ENCODE results near the gene HOXB9. TPM values are rescaled to one million over a fixed set of nuclear protein-coding genes. Genes with fewer than 3 reads are reported as not detected.

The HOXB9 gene
- total and polyA plus RNA-seq, 2 donors from 2014 or later, result 29.2 to 45.8 TPM

- intact Hi-C loops (cut with DNase I), result no loop called here
- Histone ChIP-seq H3K27ac (ENCODE audit: low read depth in 2 of 2, low read length in 2 of 2) (peak overlapping the region; percentile 90 to 94), H3K9ac (ENCODE audit: low read length in 3 of 3) (peak overlapping the region; percentile 43 to 79 (median 77)), H3K27me3 (ENCODE audit: control insufficient read depth, insufficient read depth, low read length) (no peaks in the 10 kb centered on the region), H3K4me1 (ENCODE audit: control insufficient read depth in 2 of 3, insufficient read depth in 2 of 3, low read depth in 1 of 3, low read length in 3 of 3) (peaks cover 0 to 15% (median 9%) of the 10 kb centered on the region in 3 donors), H3K9me3 (ENCODE audit: control insufficient read depth in 2 of 3, insufficient read depth in 1 of 3, low read length in 3 of 3) (no peaks in the 10 kb centered on the region), H3K36me3 (ENCODE audit: control insufficient read depth in 2 of 3, insufficient read depth in 3 of 3, low read length in 3 of 3) (no peaks in the 10 kb centered on the region), H3K4me3 (ENCODE audit: low read length in 3 of 3) (peak overlapping the region; percentile 68 to 98 (median 72))
- peak in 1 of 5 donors; percentile 62 for DNase-seq
- TF ChIP-seq, protein P1, sequence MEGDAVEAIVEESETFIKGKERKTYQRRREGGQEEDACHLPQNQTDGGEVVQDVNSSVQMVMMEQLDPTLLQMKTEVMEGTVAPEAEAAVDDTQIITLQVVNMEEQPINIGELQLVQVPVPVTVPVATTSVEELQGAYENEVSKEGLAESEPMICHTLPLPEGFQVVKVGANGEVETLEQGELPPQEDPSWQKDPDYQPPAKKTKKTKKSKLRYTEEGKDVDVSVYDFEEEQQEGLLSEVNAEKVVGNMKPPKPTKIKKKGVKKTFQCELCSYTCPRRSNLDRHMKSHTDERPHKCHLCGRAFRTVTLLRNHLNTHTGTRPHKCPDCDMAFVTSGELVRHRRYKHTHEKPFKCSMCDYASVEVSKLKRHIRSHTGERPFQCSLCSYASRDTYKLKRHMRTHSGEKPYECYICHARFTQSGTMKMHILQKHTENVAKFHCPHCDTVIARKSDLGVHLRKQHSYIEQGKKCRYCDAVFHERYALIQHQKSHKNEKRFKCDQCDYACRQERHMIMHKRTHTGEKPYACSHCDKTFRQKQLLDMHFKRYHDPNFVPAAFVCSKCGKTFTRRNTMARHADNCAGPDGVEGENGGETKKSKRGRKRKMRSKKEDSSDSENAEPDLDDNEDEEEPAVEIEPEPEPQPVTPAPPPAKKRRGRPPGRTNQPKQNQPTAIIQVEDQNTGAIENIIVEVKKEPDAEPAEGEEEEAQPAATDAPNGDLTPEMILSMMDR (IDR thresholded peaks at IDR 0.05; ENCODE audit: borderline replicate concordance, extremely low read depth, insufficient read depth), result no peak
- FAIRE-seq, result no peak
Observed at GRCh38 chr17:48601207-48601538, 25.0 kb downstream of the HOXB9 start.

DNA sequence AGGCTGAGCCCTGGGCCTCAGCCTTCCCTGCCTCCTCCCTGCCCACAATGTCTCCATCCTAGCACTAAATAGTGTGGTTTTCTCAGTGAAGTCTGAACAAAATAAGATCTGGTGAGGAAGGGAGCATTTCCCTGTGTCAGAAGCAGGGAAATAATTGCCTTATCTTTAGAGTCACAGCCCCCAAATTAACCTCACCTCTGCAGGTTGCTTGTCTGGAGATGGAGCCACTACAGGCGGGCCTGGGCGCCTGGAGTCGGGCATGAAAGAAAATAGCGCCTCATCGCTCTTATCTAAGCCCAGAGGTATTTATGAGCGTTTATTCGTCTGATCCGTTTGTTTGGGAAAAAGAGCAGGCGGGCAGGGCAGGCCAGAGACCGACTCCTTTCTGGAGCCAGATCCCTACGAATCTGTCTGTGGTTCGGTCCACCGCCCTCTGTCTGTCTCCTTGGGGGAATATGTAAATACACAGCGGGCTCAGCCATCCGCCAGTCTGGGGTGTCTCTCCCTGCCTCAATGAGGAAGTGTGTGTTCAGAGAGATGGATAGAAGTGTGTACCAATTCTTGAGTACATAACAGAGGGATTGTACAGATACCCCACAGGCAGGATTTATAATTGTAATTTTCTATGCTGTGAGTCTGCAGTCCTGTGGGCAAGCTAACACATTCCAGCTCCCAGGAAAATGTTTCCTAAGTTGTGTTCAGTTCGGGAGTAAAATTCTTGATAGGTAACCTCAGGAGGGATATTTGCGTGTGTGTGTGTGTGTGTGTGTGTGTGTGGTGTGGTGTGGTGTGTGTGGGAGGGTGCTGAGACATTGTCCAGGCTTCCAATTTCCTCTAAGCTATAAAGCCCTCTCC, 25.7 kb downstream of the HOXB9 start:
- no peak for FAIRE-seq
- peak overlapping the region in 2 of 3 donors; percentile 77 to 79 for H3K9ac ChIP-seq (ENCODE audit: low read length in 3 of 3)
- no peaks in the 10 kb centered on the region for H3K9me3 ChIP-seq (ENCODE audit: control insufficient read depth in 2 of 3, insufficient read depth in 1 of 3, low read length in 3 of 3)
- intact Hi-C loops (cut with DNase I), result no loop called here
- H3K27me3 ChIP-seq (ENCODE audit: control insufficient read depth, insufficient read depth, low read length), result no peaks in the 10 kb centered on the region
- H3K4me3 ChIP-seq (ENCODE audit: low read length in 3 of 3), result peak overlapping the region; percentile 3 to 98 (median 72)
- TF ChIP-seq, protein P1 (IDR thresholded peaks at IDR 0.05; ENCODE audit: borderline replicate concordance, extremely low read depth, insufficient read depth), result no peak
- peak in 3 of 5 donors; percentile 67 to 75 (median 74) for DNase-seq
- H3K4me1 ChIP-seq (ENCODE audit: control insufficient read depth in 2 of 3, insufficient read depth in 2 of 3, low read depth in 1 of 3, low read length in 3 of 3), result peaks cover 0 to 15% (median 9%) of the 10 kb centered on the region in 3 donors
- peak overlapping the region; percentile 90 to 94 for H3K27ac ChIP-seq (ENCODE audit: low read depth in 2 of 2, low read length in 2 of 2)
- H3K36me3 ChIP-seq (ENCODE audit: control insufficient read depth in 2 of 3, insufficient read depth in 3 of 3, low read length in 3 of 3), result peaks cover 0 to 6% (median 0%) of the 10 kb centered on the region in 3 donors

DNA sequence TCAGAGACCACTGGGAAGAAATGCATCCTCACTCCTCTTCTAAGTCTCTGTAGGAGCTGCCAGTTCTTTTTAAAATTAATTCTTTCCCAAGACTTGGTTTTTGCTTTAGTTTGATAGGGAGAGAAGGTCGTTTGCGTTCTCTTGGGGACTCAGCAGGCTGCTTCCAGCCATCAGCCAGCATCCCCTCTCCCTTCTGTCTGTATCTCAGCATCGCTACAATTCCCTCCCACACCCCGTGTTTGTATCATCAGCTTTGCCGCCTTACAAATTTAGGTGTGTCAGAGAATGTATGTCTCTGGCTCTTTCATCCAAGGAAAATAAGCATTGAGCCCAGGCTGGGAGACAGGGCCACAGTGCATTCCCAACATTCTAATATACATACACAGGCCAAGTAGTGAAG, 26.8 kb downstream of the HOXB9 start:
- FAIRE-seq (no peak), DNase-seq (peak in 1 of 5 donors; percentile 4)
- H3K9me3 ChIP-seq (ENCODE audit: control insufficient read depth in 2 of 3, insufficient read depth in 1 of 3, low read length in 3 of 3), result no peaks in the 10 kb centered on the region
- peak overlapping the region in 2 of 3 donors; percentile 65 to 69 for H3K4me3 ChIP-seq (ENCODE audit: low read length in 3 of 3)
- H3K27ac ChIP-seq (ENCODE audit: low read depth in 2 of 2, low read length in 2 of 2), result peak overlapping the region; percentile 91 to 94
- peak overlapping the region in 2 of 3 donors; percentile 65 to 72 for H3K9ac ChIP-seq (ENCODE audit: low read length in 3 of 3)
- TF ChIP-seq, protein P1 (IDR thresholded peaks at IDR 0.05; ENCODE audit: borderline replicate concordance, extremely low read depth, insufficient read depth), result no peak
- peaks cover 0 to 12% (median 0%) of the 10 kb centered on the region in 3 donors for H3K36me3 ChIP-seq (ENCODE audit: control insufficient read depth in 2 of 3, insufficient read depth in 3 of 3, low read length in 3 of 3)
- peaks cover 0 to 12% (median 11%) of the 10 kb centered on the region in 3 donors for H3K4me1 ChIP-seq (ENCODE audit: control insufficient read depth in 2 of 3, insufficient read depth in 2 of 3, low read depth in 1 of 3, low read length in 3 of 3)
- intact Hi-C loops (cut with DNase I), result loop anchor here (10.0 kb wide), 1 partner anchor 265 kb away; no protein-coding TSS in a partner anchor
- H3K27me3 ChIP-seq (ENCODE audit: control insufficient read depth, insufficient read depth, low read length), result no peaks in the 10 kb centered on the region

Measured in kidney (tissue), 14 donors.